Omental fat pad (tissue), 4 donors: ENCODE measurements around the gene METAP1D. TPM values are rescaled to one million over a fixed set of nuclear protein-coding genes. Genes with fewer than 3 reads are reported as not detected.
"Not testable (repeated sequence)": the region's sequence is repeated elsewhere in the genome, so short reads cannot be mapped to it uniquely, and the experiment has no call there.

Source experiments
- ATAC-seq: fragments of 150-250 bp; one replicate; pipeline ENCODE4 v1.9.1; 2016; ENCODE audit warnings: mild to moderate bottlenecking, moderate library complexity; ENCODE audit not compliant: low FRiP score
- DNase-seq: peaks from one replicate; pipeline ENCODE4 v3.0.0-alpha.2; 2019; ENCODE audit warnings: low spot score
- CTCF ChIP-seq, 3 donors: fragments of 450-650 bp; IDR thresholded peaks; one replicate each; pipeline ENCODE4 v1.5.1; 2016 to 2017; ENCODE audit warnings: antibody characterized with exemption in 3 of 3, mild to moderate bottlenecking in 3 of 3, moderate library complexity in 2 of 3
- total RNA-seq, 4 donors: library from RNA; depleted of rRNA; stranded (reverse); fragments of >200 nt; gene quantifications; one replicate each; pipeline ENCODE4 v1.1.0, GENCODE V29; 2016

METAP1D gene
- total RNA-seq, 4 donors from 2014 or later: 5.4 to 9.6 (median 8.5) TPM

GRCh38 chr2:171991027-171991426, 8.7 kb upstream of the METAP1D start:
- ATAC-seq: no peak
- no peak for TF ChIP-seq CTCF (IDR thresholded peaks at IDR 0.05)

GRCh38 chr2:171995586-171995985, 4.2 kb upstream of the METAP1D start:
- no peak for TF ChIP-seq CTCF (IDR thresholded peaks at IDR 0.05)
- no peak for DNase-seq
- ATAC-seq: no peak

More at GRCh38 chr2:171991027-171991426, 8.7 kb upstream of the METAP1D start:
- no peak for DNase-seq

GRCh38 chr2:171996021-171996420, 3.7 kb upstream of the METAP1D start:
- no peak for DNase-seq
- no peak for ATAC-seq
- no peak for TF ChIP-seq CTCF (IDR thresholded peaks at IDR 0.05)

- not testable (repeated sequence) for ATAC-seq, DNase-seq
Observed at GRCh38 chr2:171997031-171997430, 2.7 kb upstream of the METAP1D start.

- TF ChIP-seq CTCF (IDR thresholded peaks at IDR 0.05): no peak
- DNase-seq: no peak
- ATAC-seq: peak; percentile 5
Observed at GRCh38 chr2:171999161-171999560, 592 bp upstream of the METAP1D start.

GRCh38 chr2:172000696-172001361, 1.1 kb downstream of the METAP1D start:
- ATAC-seq (no peak), DNase-seq (no peak)
- TF ChIP-seq CTCF (IDR thresholded peaks at IDR 0.05): no peak

GRCh38 chr2:172007372-172007771, 7.6 kb downstream of the METAP1D start:
- DNase-seq: no peak
- ATAC-seq: no peak
- no peak for TF ChIP-seq CTCF (IDR thresholded peaks at IDR 0.05)
